ENCODE measurements around the gene CDC14A. TPM values are rescaled to one million over a fixed set of nuclear protein-coding genes. Genes with fewer than 3 reads are reported as not detected.
A peak's percentile ranks its signal among the peaks of the same experiment; 100 is the strongest.
"Not testable (repeated sequence)": the region's sequence is repeated elsewhere in the genome, so short reads cannot be mapped to it uniquely, and the experiment has no call there.

The CDC14A gene
- total and polyA plus RNA-seq, 2 donors: 8.3 to 9.8 TPM

- H3K27me3 ChIP-seq (ENCODE audit: control insufficient read depth in 2 of 2, insufficient read depth in 1 of 2, low read length in 1 of 2): no peaks in the 10 kb centered on the region
- H3K27ac ChIP-seq (ENCODE audit: low read depth in 1 of 2, low read length in 1 of 2): no peak overlapping the region
- H3K4me1 ChIP-seq (ENCODE audit: control insufficient read depth in 2 of 2, insufficient read depth in 2 of 2, low read length in 2 of 2): peaks cover 4 to 19% of the 10 kb centered on the region in 2 donors
- H3K4me3 ChIP-seq (ENCODE audit: low read length in 2 of 2): no peak overlapping the region
- H3K9me3 ChIP-seq (ENCODE audit: control insufficient read depth in 2 of 2, insufficient read depth in 1 of 2, low read length in 1 of 2): no peaks in the 10 kb centered on the region
- WGBS: 100% methylated on average over 2 of the region's 2 CpGs
- DNase-seq (ENCODE audit: low read depth in 6 of 9, low spot score in 9 of 9): no peak
- H3K36me3 ChIP-seq (ENCODE audit: control insufficient read depth in 2 of 2, insufficient read depth in 2 of 2, low read length in 1 of 2): no peaks in the 10 kb centered on the region
Measured at GRCh38 chr1:100398648-100399047, 46.3 kb downstream of the CDC14A start.

DNA sequence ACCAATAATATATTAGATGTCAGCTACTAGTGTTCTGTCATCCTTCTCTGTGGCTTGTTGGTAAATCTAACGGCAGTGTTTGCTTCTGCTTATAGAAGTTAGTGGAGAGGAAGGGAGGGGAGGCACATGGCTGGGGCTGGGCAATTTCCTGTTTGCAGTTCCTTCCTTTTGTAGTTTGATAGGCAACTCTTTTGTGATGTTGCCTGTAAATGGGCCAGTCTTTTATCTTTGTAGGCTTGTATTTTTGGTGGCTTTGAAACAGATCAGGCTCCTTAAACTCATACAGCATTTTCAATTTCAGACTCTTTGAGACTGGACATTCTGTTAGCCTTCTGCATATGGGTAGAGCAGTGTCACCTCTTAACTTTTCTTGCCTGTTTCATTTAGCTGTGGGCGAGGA is 48.1 kb downstream of the CDC14A start:
- Histone ChIP-seq H3K9me3 (ENCODE audit: control insufficient read depth in 2 of 2, insufficient read depth in 1 of 2, low read length in 1 of 2) (no peaks in the 10 kb centered on the region), H3K4me1 (ENCODE audit: control insufficient read depth in 2 of 2, insufficient read depth in 2 of 2, low read length in 2 of 2) (peaks cover 4 to 14% of the 10 kb centered on the region in 2 donors), H3K4me3 (ENCODE audit: low read length in 2 of 2) (no peak overlapping the region), H3K27me3 (ENCODE audit: control insufficient read depth in 2 of 2, insufficient read depth in 1 of 2, low read length in 1 of 2) (no peaks in the 10 kb centered on the region), H3K27ac (ENCODE audit: low read depth in 1 of 2, low read length in 1 of 2) (peak overlapping the region; percentile 82 to 85), H3K36me3 (ENCODE audit: control insufficient read depth in 2 of 2, insufficient read depth in 2 of 2, low read length in 1 of 2) (no peaks in the 10 kb centered on the region)
- WGBS: 43% methylated on average over 2 of the region's 2 CpGs
- peak; percentile 36 to 91 (median 70) for DNase-seq (ENCODE audit: low read depth in 6 of 9, low spot score in 9 of 9)

GRCh38 chr1:100404821-100405220 is 52.5 kb downstream of the CDC14A start:
- 98% methylated on average over 2 of the region's 2 CpGs for WGBS
- no peak for DNase-seq (ENCODE audit: low read depth in 6 of 9, low spot score in 9 of 9)
- Histone ChIP-seq H3K9me3 (ENCODE audit: control insufficient read depth in 2 of 2, insufficient read depth in 1 of 2, low read length in 1 of 2) (no peaks in the 10 kb centered on the region), H3K4me1 (ENCODE audit: control insufficient read depth in 2 of 2, insufficient read depth in 2 of 2, low read length in 2 of 2) (peaks cover under 1 to 4% of the 10 kb centered on the region in 2 donors), H3K27ac (ENCODE audit: low read depth in 1 of 2, low read length in 1 of 2) (no peak overlapping the region), H3K27me3 (ENCODE audit: control insufficient read depth in 2 of 2, insufficient read depth in 1 of 2, low read length in 1 of 2) (no peaks in the 10 kb centered on the region), H3K4me3 (ENCODE audit: low read length in 2 of 2) (no peak overlapping the region), H3K36me3 (ENCODE audit: control insufficient read depth in 2 of 2, insufficient read depth in 2 of 2, low read length in 1 of 2) (no peaks in the 10 kb centered on the region)

DNA sequence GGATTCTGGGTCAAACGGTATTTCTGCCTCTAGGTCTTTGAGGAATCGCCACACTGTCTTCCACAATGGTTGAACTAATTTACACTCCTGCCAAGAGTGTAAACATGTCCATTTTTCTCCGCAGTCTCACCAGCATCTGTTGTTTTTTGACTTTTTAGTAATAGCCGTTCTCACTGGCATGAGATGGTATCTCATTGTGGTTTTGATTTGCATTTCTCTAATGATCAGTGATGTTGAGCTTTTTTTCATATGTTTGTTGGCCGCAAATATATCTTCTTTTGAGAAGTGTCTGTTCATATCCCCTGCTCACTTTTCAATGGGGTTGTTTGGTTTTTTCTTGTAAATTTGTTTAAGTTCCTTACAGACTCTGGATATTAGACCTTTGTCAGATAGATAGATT is 53.6 kb downstream of the CDC14A start:
- DNase-seq (ENCODE audit: low read depth in 6 of 9, low spot score in 9 of 9); H3K36me3 ChIP-seq (ENCODE audit: control insufficient read depth in 2 of 2, insufficient read depth in 2 of 2, low read length in 1 of 2); H3K4me3 ChIP-seq (ENCODE audit: low read length in 2 of 2); H3K27me3 ChIP-seq (ENCODE audit: control insufficient read depth in 2 of 2, insufficient read depth in 1 of 2, low read length in 1 of 2); H3K27ac ChIP-seq (ENCODE audit: low read depth in 1 of 2, low read length in 1 of 2); H3K4me1 ChIP-seq (ENCODE audit: control insufficient read depth in 2 of 2, insufficient read depth in 2 of 2, low read length in 2 of 2); H3K9me3 ChIP-seq (ENCODE audit: control insufficient read depth in 2 of 2, insufficient read depth in 1 of 2, low read length in 1 of 2): not testable (repeated sequence)
- 94% methylated on average over 5 of the region's 5 CpGs for WGBS

GRCh38 chr1:100407390-100407789 is 55.1 kb downstream of the CDC14A start:
- H3K27ac ChIP-seq (ENCODE audit: low read depth in 1 of 2, low read length in 1 of 2); H3K27me3 ChIP-seq (ENCODE audit: control insufficient read depth in 2 of 2, insufficient read depth in 1 of 2, low read length in 1 of 2); H3K9me3 ChIP-seq (ENCODE audit: control insufficient read depth in 2 of 2, insufficient read depth in 1 of 2, low read length in 1 of 2); H3K36me3 ChIP-seq (ENCODE audit: control insufficient read depth in 2 of 2, insufficient read depth in 2 of 2, low read length in 1 of 2); DNase-seq (ENCODE audit: low read depth in 6 of 9, low spot score in 9 of 9); H3K4me1 ChIP-seq (ENCODE audit: control insufficient read depth in 2 of 2, insufficient read depth in 2 of 2, low read length in 2 of 2); H3K4me3 ChIP-seq (ENCODE audit: low read length in 2 of 2): not testable (repeated sequence)
- 98% methylated on average over 3 of the region's 3 CpGs for WGBS

GRCh38 chr1:100411019-100411418 is 58.7 kb downstream of the CDC14A start:
- no peaks in the 10 kb centered on the region for H3K36me3 ChIP-seq (ENCODE audit: control insufficient read depth in 2 of 2, insufficient read depth in 2 of 2, low read length in 1 of 2)
- H3K27ac ChIP-seq (ENCODE audit: low read depth in 1 of 2, low read length in 1 of 2): no peak overlapping the region
- DNase-seq (ENCODE audit: low read depth in 6 of 9, low spot score in 9 of 9): no peak
- no peaks in the 10 kb centered on the region for H3K27me3 ChIP-seq (ENCODE audit: control insufficient read depth in 2 of 2, insufficient read depth in 1 of 2, low read length in 1 of 2)
- H3K4me1 ChIP-seq (ENCODE audit: control insufficient read depth in 2 of 2, insufficient read depth in 2 of 2, low read length in 2 of 2): peaks cover 3 to 9% of the 10 kb centered on the region in 2 donors
- H3K4me3 ChIP-seq (ENCODE audit: low read length in 2 of 2): no peak overlapping the region
- WGBS: 98% methylated on average over 4 of the region's 4 CpGs
- H3K9me3 ChIP-seq (ENCODE audit: control insufficient read depth in 2 of 2, insufficient read depth in 1 of 2, low read length in 1 of 2): no peaks in the 10 kb centered on the region

DNA sequence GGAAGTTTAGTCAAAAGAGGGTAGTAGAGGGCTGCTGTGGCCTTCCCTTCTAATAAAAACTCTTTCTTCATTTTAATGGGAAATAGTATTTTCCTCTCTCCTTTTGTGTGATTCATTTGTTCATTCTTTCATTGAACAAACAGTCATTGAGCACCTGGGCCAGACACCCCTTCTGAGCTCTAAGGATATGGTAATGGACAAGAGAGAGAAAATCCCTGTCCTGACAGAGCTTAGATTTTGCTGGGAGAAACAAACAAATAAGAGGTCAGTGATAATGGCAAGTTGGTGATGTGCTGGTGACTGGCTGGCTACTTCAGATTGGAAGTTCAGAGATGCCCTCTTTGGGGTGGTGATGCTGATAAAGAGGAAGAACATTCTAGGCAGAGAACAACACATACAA is 59.3 kb downstream of the CDC14A start:
- Histone ChIP-seq H3K36me3 (ENCODE audit: control insufficient read depth in 2 of 2, insufficient read depth in 2 of 2, low read length in 1 of 2) (no peaks in the 10 kb centered on the region), H3K27me3 (ENCODE audit: control insufficient read depth in 2 of 2, insufficient read depth in 1 of 2, low read length in 1 of 2) (no peaks in the 10 kb centered on the region), H3K27ac (ENCODE audit: low read depth in 1 of 2, low read length in 1 of 2) (no peak overlapping the region), H3K4me1 (ENCODE audit: control insufficient read depth in 2 of 2, insufficient read depth in 2 of 2, low read length in 2 of 2) (peaks cover 3 to 9% of the 10 kb centered on the region in 2 donors), H3K4me3 (ENCODE audit: low read length in 2 of 2) (no peak overlapping the region), H3K9me3 (ENCODE audit: control insufficient read depth in 2 of 2, insufficient read depth in 1 of 2, low read length in 1 of 2) (no peaks in the 10 kb centered on the region)
- DNase-seq (ENCODE audit: low read depth in 6 of 9, low spot score in 9 of 9): no peak

GRCh38 chr1:100413035-100413434 is 60.7 kb downstream of the CDC14A start:
- 94% methylated on average over 2 of the region's 2 CpGs for WGBS
- H3K9me3 ChIP-seq (ENCODE audit: control insufficient read depth in 2 of 2, insufficient read depth in 1 of 2, low read length in 1 of 2): no peaks in the 10 kb centered on the region
- no peaks in the 10 kb centered on the region for H3K27me3 ChIP-seq (ENCODE audit: control insufficient read depth in 2 of 2, insufficient read depth in 1 of 2, low read length in 1 of 2)
- H3K4me3 ChIP-seq (ENCODE audit: low read length in 2 of 2): no peak overlapping the region
- peak overlapping the region; percentile 20 to 54 for H3K27ac ChIP-seq (ENCODE audit: low read depth in 1 of 2, low read length in 1 of 2)
- H3K36me3 ChIP-seq (ENCODE audit: control insufficient read depth in 2 of 2, insufficient read depth in 2 of 2, low read length in 1 of 2): no peaks in the 10 kb centered on the region
- peaks cover 3 to 9% of the 10 kb centered on the region in 2 donors for H3K4me1 ChIP-seq (ENCODE audit: control insufficient read depth in 2 of 2, insufficient read depth in 2 of 2, low read length in 2 of 2)
- peak in 1 of 9 donors; percentile 55 for DNase-seq (ENCODE audit: low read depth in 6 of 9, low spot score in 9 of 9)

GRCh38 chr1:100414693-100415497 is 62.6 kb downstream of the CDC14A start:
- Histone ChIP-seq H3K36me3 (ENCODE audit: control insufficient read depth in 2 of 2, insufficient read depth in 2 of 2, low read length in 1 of 2) (no peaks in the 10 kb centered on the region), H3K27me3 (ENCODE audit: control insufficient read depth in 2 of 2, insufficient read depth in 1 of 2, low read length in 1 of 2) (no peaks in the 10 kb centered on the region), H3K4me3 (ENCODE audit: low read length in 2 of 2) (no peak overlapping the region), H3K9me3 (ENCODE audit: control insufficient read depth in 2 of 2, insufficient read depth in 1 of 2, low read length in 1 of 2) (no peaks in the 10 kb centered on the region), H3K4me1 (ENCODE audit: control insufficient read depth in 2 of 2, insufficient read depth in 2 of 2, low read length in 2 of 2) (peaks cover 3 to 9% of the 10 kb centered on the region in 2 donors), H3K27ac (ENCODE audit: low read depth in 1 of 2, low read length in 1 of 2) (no peak overlapping the region)
- 88% methylated on average over 5 of the region's 5 CpGs for WGBS
- no peak for DNase-seq (ENCODE audit: low read depth in 6 of 9, low spot score in 9 of 9)
